Uterus (tissue), 4 donors: ENCODE data around the gene GAS7. TPM values are rescaled to one million over a fixed set of nuclear protein-coding genes. Genes with fewer than 3 reads are reported as not detected.

Experiments used
- DNase-seq, 2 donors: peaks; one replicate each; pipeline ENCODE4 v3.0.0-alpha.2; 2019 to 2020
- H3K27ac ChIP-seq, 2 donors: fragments of 200-600 bp; sonication (generic); 1 replicate in 1 of 2; 2 replicates in 1 of 2; pipeline ENCODE4 v1.5.1; 2016 to 2018
- H3K27me3 ChIP-seq, 2 donors: fragments of 200-600 bp; sonication (generic); one replicate each; pipeline ENCODE4 v1.5.1; 2018 to 2019; ENCODE audit warnings: control low read depth in 1 of 2
- H3K36me3 ChIP-seq, 2 donors: fragments of 200-600 bp; sonication (generic); one replicate each; pipeline ENCODE4 v1.5.1; 2019; ENCODE audit warnings: control low read depth in 1 of 2
- H3K4me1 ChIP-seq, 2 donors: fragments of 200-600 bp; sonication (generic); one replicate each; pipeline ENCODE4 v1.5.1; 2018 to 2019; ENCODE audit warnings: control low read depth in 1 of 2
- H3K4me3 ChIP-seq, 2 donors: fragments of 200-600 bp; sonication (generic); 1 replicate in 1 of 2; 2 replicates in 1 of 2; pipeline ENCODE4 v1.5.1; 2018 to 2019; ENCODE audit warnings: mild to moderate bottlenecking in 1 of 2
- H3K9me3 ChIP-seq, 2 donors: fragments of 200-600 bp; sonication (generic); one replicate each; pipeline ENCODE4 v1.5.1; 2019; ENCODE audit warnings: control low read depth in 1 of 2
- CTCF ChIP-seq, 4 experiments: fragments of 200-600 bp in 2 of 4; fragments of 450-650 bp in 2 of 4; sonication (generic) in 2 of 4; IDR thresholded peaks; one replicate each; pipeline ENCODE4 v1.5.1; 2016 to 2019; ENCODE audit warnings: antibody characterized with exemption in 4 of 4, mild to moderate bottlenecking in 2 of 4, moderate library complexity in 1 of 4
- POLR2A ChIP-seq, 2 donors: fragments of 450-650 bp; IDR thresholded peaks; one replicate each; pipeline ENCODE4 v1.6.1; 2016; ENCODE audit warnings: antibody characterized with exemption in 2 of 2, mild to moderate bottlenecking in 1 of 2, moderate library complexity in 1 of 2
- intact Hi-C: fragments of 100-400 bp; cut with DNase I; formaldehyde crosslinking; loops from one replicate; pipeline ENCODE4 v1.15.1; 2023; ENCODE audit warnings: low total_unique reads
- total RNA-seq, 4 donors: library from RNA; depleted of rRNA in 3 of 4; stranded (reverse); fragments of >200 nt in 3 of 4; gene quantifications; one replicate each; pipeline versions ENCODE4 v1.1.0 to v1.2.4, GENCODE V29; 2014 to 2023
- donor health status: DM: yes; HTN: yes; CAD: no.

The GAS7 gene
- total RNA-seq, 4 donors from 2014 or later = 12.8 to 95.9 (median 40.8) TPM

GRCh38 chr17:10032118-10032852 lies 166.1 kb downstream of the GAS7 start:
- Histone ChIP-seq H3K36me3 (no peaks in the 10 kb centered on the region), H3K4me3 (no peak overlapping the region), H3K9me3 (no peaks in the 10 kb centered on the region), H3K27ac (no peak overlapping the region), H3K4me1 (no peaks in the 10 kb centered on the region), H3K27me3 (no peaks in the 10 kb centered on the region)
- DNase-seq = no peak
- intact Hi-C loops = no loop called here
- no peak for TF ChIP-seq CTCF (IDR thresholded peaks at IDR 0.05)
- no peak for TF ChIP-seq POLR2A (IDR thresholded peaks at IDR 0.05)

- no peak overlapping the region for H3K27ac ChIP-seq
- no peaks in the 10 kb centered on the region for H3K27me3 ChIP-seq
- DNase-seq = no peak
- no peak for TF ChIP-seq POLR2A (IDR thresholded peaks at IDR 0.05)
- no peak for TF ChIP-seq CTCF (IDR thresholded peaks at IDR 0.05)
- H3K36me3 ChIP-seq = no peaks in the 10 kb centered on the region
- intact Hi-C loops = no loop called here
- no peaks in the 10 kb centered on the region for H3K9me3 ChIP-seq
- H3K4me1 ChIP-seq = no peaks in the 10 kb centered on the region
- H3K4me3 ChIP-seq = no peak overlapping the region
Measured at GRCh38 chr17:10031606-10032005, 166.8 kb downstream of the GAS7 start.

- Histone ChIP-seq H3K9me3 (no peaks in the 10 kb centered on the region), H3K27ac (no peak overlapping the region), H3K4me1 (no peaks in the 10 kb centered on the region), H3K27me3 (no peaks in the 10 kb centered on the region), H3K36me3 (no peaks in the 10 kb centered on the region), H3K4me3 (no peak overlapping the region)
- no peak for DNase-seq
- intact Hi-C loops = no loop called here
- no peak for TF ChIP-seq CTCF (IDR thresholded peaks at IDR 0.05)
- TF ChIP-seq POLR2A (IDR thresholded peaks at IDR 0.05) = no peak
Measured at GRCh38 chr17:10031127-10031526, 167.3 kb downstream of the GAS7 start.

GRCh38 chr17:10029129-10029528 lies 169.3 kb downstream of the GAS7 start:
- Histone ChIP-seq H3K27ac (no peak overlapping the region), H3K4me3 (no peak overlapping the region), H3K27me3 (no peaks in the 10 kb centered on the region), H3K9me3 (no peaks in the 10 kb centered on the region), H3K36me3 (no peaks in the 10 kb centered on the region), H3K4me1 (no peaks in the 10 kb centered on the region)
- intact Hi-C loops = no loop called here
- no peak for DNase-seq
- TF ChIP-seq CTCF (IDR thresholded peaks at IDR 0.05) = no peak
- TF ChIP-seq POLR2A (IDR thresholded peaks at IDR 0.05) = no peak

GRCh38 chr17:10025976-10026901 lies 172.2 kb downstream of the GAS7 start:
- no peaks in the 10 kb centered on the region for H3K27me3 ChIP-seq
- no peaks in the 10 kb centered on the region for H3K4me1 ChIP-seq
- intact Hi-C loops = no loop called here
- no peak overlapping the region for H3K4me3 ChIP-seq
- no peak overlapping the region for H3K27ac ChIP-seq
- no peaks in the 10 kb centered on the region for H3K9me3 ChIP-seq
- no peak for DNase-seq
- TF ChIP-seq POLR2A (IDR thresholded peaks at IDR 0.05) (no peak), CTCF (IDR thresholded peaks at IDR 0.05) (no peak)
- H3K36me3 ChIP-seq = no peaks in the 10 kb centered on the region
